Activated CD8-positive, alpha-beta memory T cell treated with anti-CD3 and anti-CD28 coated beads, Interleukin-2, amount 50 U/mL, for 24 hours (primary cell): Measurements from ENCODE around the gene CMTM3.
"Not testable (repeated sequence)": the region's sequence is repeated elsewhere in the genome, so short reads cannot be mapped to it uniquely, and the experiment has no call there.

Experiments
- DNase-seq: peaks from one replicate; pipeline ENCODE4 v3.0.0-alpha.2; 2020; ENCODE audit errors: extremely low read depth

Gene CMTM3

DNA sequence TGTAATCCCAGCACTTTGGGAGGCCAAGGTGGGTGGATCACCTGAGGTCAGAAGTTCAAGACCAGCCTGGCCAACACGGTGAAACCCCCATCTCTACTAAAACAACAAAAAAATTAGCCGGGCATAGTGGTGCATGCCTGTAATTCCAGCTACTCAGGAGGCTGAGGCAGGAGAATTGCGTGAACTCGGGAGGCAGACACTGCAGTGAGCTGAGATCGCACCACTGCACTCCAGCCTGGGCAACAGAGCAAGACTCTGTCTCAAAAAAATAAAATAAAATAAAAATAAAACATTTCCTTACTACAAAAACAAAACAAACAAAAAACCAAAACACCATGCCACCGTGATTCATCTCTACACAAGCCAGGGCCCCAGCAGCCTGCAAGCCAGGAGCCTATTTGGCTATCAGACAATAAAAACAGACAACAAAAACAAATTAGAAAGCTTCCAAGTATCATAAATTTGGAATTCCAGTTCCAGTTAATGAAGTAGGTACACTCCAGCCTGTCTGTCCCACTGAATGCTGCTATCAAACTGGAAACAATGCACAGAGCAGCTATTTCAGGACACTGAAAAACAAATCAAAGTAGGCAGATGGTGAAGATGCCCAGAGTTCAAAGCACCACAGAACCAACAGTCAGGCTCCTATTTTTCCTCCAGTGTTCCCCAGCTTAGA lies 57.3 kb downstream of the CMTM3 start:
- DNase-seq = not testable (repeated sequence)

GRCh38 chr16:66662445-66663194 lies 58.1 kb downstream of the CMTM3 start:
- DNase-seq = no peak
